GM19193 (cell line): ENCODE results near the gene ADAMTSL3.

Experiments used
- POLR2A ChIP-seq: IDR thresholded peaks from 4 replicates; pipeline ENCODE4 v1.6.1; 2011; ENCODE audit not compliant: insufficient read depth, insufficient read length; ENCODE audit errors: extremely low read depth

ADAMTSL3 gene

DNA sequence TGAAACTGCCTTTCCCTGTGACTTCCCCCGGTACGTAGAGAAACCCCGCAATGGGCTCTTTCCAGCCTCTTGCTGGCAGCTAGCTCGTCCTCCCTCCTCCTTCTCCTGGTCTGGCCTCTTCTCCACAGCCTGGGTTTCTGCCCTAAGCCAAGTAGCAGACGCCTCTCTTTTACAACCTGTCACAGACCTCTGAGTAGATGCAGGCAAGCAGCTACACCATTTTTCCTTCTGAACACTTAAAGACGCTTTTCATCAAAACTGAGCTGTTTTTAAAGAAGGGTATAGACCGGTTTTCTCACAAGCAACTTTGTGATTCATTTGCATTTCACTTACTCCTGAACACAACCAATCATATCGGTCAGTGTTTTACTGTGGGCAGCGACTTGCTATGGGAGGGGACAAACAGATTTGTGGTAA lies 32.0 kb downstream of the ADAMTSL3 start:
- no peak for TF ChIP-seq POLR2A

DNA sequence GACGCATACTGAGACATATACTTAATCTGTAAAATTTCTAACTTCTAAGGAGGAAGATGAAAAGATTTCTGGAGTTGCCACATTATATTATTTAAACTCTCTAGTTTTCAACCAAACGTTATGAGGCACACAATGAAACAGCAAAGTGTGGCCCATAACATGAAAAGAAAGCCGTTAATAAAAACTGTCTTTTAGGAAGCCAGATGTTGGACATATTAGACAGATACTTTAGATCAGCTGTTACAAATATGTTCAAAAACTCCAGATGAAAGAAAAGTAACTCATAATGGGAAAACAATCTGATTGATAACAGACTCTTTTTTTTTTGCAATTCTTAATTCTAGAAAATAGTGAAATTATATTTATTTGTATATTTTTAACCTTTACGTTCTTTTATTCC lies 34.3 kb downstream of the ADAMTSL3 start:
- no peak for TF ChIP-seq POLR2A

DNA sequence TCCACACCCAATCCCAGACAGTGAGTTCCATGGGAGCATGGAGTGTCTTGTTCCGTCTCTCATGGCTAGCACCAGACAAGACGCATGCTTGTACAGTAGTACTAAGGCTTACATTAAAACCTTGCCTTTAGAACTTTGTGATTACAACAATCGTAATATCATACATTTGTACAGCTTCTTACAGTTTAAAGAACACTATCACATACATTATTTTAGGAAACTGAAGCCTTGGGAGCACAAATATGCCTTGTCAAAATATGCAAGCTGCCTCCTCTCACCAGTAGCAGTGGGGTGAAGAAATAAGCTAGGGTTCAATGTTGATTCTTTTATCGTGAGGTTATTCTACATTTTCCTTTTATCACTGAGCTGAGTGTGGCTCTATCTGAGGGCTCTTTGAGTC lies 36.8 kb downstream of the ADAMTSL3 start:
- TF ChIP-seq POLR2A = no peak

DNA sequence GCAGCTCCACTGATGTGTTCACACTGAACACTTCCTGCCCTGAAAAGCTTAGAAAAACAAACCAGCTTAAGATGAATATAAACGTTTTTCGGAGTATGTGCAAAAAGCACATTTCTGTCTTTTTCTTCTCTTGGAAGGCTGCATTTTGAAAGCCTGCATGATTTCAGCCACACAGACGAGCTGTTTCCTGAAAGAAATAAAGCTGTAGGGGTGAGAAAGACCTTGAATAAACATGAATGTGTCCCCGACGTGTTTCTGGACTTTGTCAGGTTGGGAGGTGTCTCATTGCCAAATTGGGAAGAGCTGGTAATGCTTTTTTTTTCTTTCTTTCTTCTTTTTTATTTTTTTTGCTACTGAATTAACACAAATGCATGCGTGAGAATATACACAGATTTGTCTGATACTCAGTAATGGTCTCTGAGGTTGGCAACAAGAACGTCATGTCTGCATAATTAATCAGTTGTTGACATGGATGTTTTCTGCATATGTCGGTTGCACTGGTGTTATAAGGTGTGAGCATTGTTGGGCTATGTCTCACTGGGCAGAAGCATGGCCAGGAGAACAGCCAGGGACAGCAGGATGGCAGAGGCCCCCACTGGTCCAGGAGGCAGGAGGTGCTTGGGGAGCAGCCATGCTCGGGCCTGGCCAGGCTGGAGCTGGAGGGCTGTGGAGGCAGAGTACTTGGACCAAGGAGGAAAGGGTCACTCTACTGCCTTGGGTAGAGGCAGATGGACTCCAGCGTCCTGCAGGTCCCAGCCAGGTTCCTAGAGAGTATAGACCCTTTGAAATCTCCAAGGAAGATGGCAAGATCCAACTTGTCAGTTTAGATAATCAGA lies 39.0 kb downstream of the ADAMTSL3 start:
- no peak for TF ChIP-seq POLR2A

DNA sequence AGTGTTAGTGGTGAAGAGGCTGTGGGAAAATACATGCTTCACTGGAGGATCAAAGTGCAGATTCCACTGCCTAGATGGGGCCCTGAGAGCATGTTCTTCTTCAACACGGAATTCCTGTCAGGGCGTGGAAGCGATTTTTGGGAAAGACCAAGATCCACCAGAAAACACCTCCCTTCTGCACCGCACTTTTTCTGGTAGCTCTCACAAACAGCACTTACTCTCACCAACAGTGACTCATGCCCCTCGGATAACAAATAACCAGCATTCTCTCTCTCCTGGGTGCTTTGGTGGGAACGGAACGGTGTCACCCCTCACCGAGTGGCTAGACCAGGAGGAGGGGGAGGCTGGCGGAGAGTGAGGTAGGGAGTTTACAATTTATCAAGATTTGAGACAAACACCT lies 40.1 kb downstream of the ADAMTSL3 start:
- TF ChIP-seq POLR2A = no peak

DNA sequence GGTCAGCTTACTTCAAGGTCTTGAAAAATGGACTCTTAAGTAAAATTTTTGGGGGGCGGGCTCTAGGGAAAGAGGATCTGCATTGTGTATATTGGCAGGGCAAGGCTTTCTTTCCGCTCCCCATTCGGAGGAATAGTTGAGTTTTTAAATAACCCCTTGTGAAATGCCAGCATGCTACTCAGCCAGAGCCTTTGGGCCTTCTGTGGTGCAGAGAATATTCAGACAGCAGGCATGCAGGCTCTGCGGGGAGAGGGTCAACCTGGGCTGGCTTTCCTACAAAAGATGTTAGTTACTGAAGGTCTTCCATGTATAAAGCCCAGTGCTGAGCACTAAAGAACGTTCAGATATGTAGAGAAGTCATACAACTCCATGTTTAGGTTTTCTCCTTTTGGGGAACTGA lies 40.6 kb downstream of the ADAMTSL3 start:
- no peak for TF ChIP-seq POLR2A

DNA sequence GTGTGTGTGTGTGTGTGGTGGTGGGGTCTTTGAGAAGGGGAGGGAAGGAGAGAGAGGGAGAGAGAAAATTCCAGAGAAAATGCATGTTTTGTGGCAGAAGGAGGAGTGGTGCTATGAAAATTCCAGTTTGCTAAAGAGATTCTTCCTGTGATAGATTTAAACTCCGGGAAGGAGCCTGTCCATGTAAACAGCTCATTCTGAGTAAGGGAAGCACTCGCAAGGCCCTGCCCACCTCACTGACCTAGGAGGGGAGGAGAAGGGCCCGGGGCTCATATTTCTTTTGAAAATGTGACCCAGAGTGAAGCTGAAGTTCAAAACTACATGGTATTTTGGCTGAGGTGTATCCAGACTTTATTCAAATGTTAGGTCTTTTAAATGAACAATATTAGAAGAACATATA lies 41.3 kb downstream of the ADAMTSL3 start:
- no peak for TF ChIP-seq POLR2A

DNA sequence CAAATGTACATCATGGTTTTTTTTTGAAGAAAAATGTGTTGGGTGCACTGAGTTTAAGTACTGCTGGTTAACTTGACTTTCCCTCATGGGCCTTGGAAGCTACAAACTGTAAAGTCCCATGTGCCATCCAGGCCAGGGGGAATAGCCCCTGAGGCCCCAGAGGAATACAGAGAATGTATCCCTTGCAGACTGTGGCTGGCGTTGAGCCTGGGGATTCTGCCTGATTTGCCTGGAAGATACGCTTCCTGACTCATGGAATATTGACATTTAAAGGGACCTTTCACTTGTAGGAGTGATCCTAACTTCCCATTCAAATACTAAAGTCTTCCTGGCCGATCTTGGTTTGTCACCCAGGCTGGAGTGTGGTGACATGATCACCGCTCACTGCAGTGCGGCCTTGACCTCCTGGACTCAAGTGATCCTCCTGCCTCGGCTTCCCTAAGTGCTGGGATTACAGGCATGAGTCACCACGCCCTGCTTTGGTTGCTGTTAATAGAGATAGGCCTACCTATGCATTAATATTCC lies 42.0 kb downstream of the ADAMTSL3 start:
- TF ChIP-seq POLR2A = no peak

DNA sequence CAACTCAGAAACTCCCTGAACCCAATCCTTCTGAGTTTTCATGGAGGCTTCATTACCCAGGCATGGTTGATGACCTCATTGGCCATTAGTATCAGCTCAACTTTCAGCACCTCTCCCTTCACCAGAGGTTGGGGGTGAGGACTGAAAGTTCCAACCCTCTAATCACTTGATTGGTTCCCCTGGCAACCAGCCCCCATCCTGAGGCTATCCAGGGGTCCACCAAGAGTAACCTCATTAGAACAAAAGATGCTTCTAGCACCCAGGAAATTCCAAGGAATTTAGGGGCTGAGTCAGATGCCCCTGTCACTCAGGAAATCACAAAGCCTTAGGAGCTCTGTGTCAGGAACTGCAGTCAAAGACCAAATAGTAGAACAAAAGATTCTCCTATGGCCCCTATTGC lies 43.8 kb downstream of the ADAMTSL3 start:
- TF ChIP-seq POLR2A = no peak

DNA sequence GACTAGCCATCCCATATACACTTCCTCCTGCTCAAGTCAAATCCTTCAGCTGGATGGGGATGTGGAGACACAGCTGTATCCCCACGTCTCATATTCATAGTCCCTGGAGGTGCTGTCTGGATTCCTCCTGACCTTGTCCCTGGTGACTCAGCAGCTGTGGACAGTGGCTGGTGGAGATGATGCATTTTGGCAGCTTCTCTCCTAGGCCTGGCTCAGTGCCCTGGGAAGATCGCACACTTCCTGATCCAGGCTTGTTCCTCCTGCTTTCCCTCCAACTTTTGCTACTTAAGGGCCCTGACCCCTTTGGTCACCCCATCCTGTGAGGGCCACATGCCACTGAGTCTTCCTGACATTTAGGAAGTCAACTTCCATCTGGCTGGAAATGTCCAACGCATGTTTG lies 44.4 kb downstream of the ADAMTSL3 start:
- no peak for TF ChIP-seq POLR2A

DNA sequence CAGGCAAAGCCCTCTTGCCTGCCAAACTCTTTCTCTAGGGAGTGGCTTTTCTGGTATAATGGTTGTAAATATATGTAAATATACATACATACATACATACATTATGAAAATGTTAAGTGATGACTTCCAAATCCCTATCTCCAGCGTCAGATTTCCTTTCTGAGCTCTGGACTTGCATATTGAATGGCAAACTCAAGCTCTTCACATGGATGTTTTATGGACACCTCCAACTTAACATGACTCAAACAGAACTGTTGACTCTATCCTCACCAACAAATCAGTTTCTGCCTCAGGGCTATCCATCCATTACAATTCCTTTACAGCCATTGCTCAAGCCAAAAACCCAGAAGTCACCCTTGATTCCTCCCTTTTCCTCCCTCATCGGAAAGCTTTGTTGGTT lies 45.1 kb downstream of the ADAMTSL3 start:
- TF ChIP-seq POLR2A = no peak

DNA sequence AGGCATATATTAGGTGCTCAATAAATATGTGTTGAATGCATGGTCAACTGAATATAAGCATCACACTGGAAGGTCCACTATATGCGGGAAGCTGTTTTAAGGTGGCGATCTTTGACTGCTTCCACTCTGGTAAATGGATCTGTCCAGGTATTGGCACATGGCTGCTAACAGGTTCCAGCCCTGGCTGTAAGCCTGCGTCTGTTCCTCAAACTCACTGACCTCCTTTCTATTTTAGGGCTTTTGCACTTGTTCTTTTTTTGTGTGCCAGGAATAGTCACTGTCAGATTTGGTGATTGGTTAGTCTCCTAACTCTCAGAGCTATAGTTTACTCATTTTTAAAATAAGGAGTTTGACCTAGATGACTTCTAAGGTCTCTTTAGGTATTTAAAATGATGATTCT lies 46.2 kb downstream of the ADAMTSL3 start:
- no peak for TF ChIP-seq POLR2A

DNA sequence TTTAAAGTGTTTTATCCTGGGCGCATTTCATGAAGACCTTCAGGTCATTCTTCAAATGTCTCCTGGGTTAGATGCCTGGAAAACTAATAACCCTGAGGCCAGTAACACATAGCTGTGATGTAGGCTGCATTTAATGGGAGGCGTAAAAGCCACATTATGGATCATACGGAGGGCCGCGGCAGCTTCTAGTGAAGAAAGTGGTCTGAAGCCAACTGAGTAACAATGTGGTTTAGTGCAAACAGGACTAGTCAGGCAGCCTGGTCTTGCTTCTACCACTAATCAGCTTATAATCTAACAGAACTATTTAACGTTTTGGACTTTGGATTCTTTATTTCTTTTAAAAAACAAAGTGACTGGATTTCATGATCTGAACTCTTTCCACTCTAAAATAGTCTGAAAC lies 54.4 kb downstream of the ADAMTSL3 start:
- TF ChIP-seq POLR2A = no peak

DNA sequence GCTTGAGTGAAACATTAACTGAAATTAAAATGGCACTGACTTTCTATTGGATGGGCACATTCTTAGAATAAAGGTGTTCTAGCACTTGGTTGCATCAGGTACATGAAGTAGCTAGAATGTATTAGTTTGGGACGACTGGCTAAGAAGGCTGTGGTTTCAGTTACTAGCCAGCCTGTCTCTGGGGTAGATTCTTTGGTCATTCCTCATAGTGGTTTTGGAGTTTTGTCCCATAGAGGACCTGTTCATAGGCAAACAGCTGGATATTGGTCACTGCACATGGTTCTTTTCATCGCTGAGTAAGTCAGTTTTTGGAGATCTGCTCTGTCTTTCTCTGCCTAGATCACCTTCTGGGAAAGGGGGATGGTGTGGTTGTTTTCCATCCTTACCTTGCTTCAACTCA lies 55.3 kb downstream of the ADAMTSL3 start:
- TF ChIP-seq POLR2A = no peak

DNA sequence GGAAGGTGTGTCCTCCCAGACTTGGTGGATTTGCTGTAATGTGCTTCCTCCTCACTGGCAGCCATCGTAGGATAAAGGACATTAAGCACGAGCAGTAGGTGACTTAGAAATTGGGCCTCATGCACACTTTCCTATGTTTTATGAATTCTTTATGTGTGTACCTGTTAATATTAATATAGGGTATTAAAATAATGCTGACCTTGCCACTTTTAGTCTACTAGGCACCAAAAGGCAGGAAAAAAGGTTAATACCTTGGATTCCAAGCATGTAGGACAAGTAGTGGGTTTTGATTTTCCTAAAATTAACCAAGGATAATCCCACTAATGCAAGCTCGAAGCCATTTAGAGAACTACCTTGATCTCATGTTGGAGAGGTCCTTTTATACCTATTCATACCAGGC lies 55.9 kb downstream of the ADAMTSL3 start:
- TF ChIP-seq POLR2A = no peak

DNA sequence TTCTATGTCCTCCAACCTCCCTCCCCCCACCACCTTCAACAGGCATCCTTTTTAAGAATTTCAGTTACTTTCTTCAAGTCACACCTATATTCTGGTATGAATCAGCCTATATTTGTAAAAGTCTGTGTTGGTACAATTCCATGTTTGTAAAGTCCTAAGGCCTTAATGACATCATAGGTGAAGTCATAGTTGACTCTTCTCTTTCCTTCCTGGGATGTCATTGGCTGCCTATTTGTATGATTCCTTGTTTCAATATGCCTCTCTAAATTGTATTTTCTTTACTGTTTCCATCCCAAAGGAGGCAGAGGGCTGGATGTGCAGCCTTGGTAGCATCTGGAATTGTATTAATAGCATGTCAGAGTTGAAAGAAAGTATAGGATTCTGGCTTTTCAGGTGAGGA lies 56.5 kb downstream of the ADAMTSL3 start:
- TF ChIP-seq POLR2A = no peak
